A549 (cell line): ENCODE results near the gene G6PC2. TPM values are rescaled to one million over a fixed set of nuclear protein-coding genes. Genes with fewer than 3 reads are reported as not detected.
A peak's percentile ranks its signal among the peaks of the same experiment; 100 is the strongest.

ENCODE experiments used
- ATAC-seq, 2 experiments: fragments of 200-7000 bp in 1 of 2; fragments of >200 bp in 1 of 2; cut with Nextera tagmentation in 1 of 2; cut with Tn5 transposase in 1 of 2; 3 replicates each; pipeline versions ENCODE4 v1.8.0 to v1.9.1; 2018 to 2020; ENCODE audit warnings: mild to moderate bottlenecking in 1 of 2, moderate library complexity in 1 of 2
- CTCF ChIA-PET: fragments of 300-600 bp; sonication (Branson Sonifier 250); formaldehyde crosslinking; extraction: SDS; loops from one replicate; lab custom pipeline; 2021; ENCODE audit warnings: antibody characterized with exemption, inconsistent platforms; lab: Yijun Ruan, JAX
- POLR2A ChIA-PET: fragments of 350-600 bp; formaldehyde crosslinking; extraction: SDS; loops from one replicate; lab custom pipeline; 2021; ENCODE audit warnings: antibody characterized with exemption, inconsistent platforms; lab: Yijun Ruan, JAX
- DNase-seq, 2 experiments: peaks; one replicate each; pipeline versions ENCODE4 v3.0.0 to v3.0.0-alpha.2; 2011 to 2016; ENCODE audit warnings: low read depth in 1 of 2, low spot score in 1 of 2
- FAIRE-seq: peaks from 2 replicates; lab custom pipeline; 2011; peaks lifted over from hg19 to GRCh38; lab: Jason Lieb, UNC
- H3K27ac ChIP-seq, 2 experiments: fragments of >200 bp; sonication (Bioruptor Twin); formaldehyde crosslinking; 3 replicates each; pipeline ENCODE4 v1.5.1; 2016 to 2017
- H3K4me1 ChIP-seq: fragments of >200 bp; sonication (Bioruptor Twin); formaldehyde crosslinking; 3 replicates; pipeline ENCODE4 v1.6.1; 2016
- H3K4me2 ChIP-seq: fragments of >200 bp; sonication (Bioruptor Twin); formaldehyde crosslinking; 3 replicates; pipeline ENCODE4 v1.6.1; 2016
- H3K4me3 ChIP-seq: fragments of >200 bp; sonication (Bioruptor Twin); formaldehyde crosslinking; 3 replicates; pipeline ENCODE4 v1.5.1; 2016
- H3K9me3 ChIP-seq: fragments of >200 bp; sonication (Bioruptor Twin); formaldehyde crosslinking; 3 replicates; pipeline ENCODE4 v1.6.1; 2016
- CBX8 ChIP-seq: fragments of 200-600 bp; sonication (generic); IDR thresholded peaks from 2 replicates; pipeline ENCODE4 v1.6.1; 2016
- EHF ChIP-seq: fragments of 250-450 bp; sonication (Bioruptor Pico); IDR thresholded peaks from 2 replicates; pipeline ENCODE4 v1.5.0; 2020; ENCODE audit warnings: mild to moderate bottlenecking
- ESRRA ChIP-seq: fragments of 150-350 bp; IDR thresholded peaks from 2 replicates; pipeline ENCODE4 v1.6.1; 2014; ENCODE audit warnings: mild to moderate bottlenecking, low read length, borderline replicate concordance
- FOSL2 ChIP-seq, 2 experiments: fragments of 450-650 bp in 1 of 2; fragments of >200 bp in 1 of 2; sonication (Bioruptor Twin) in 1 of 2; formaldehyde crosslinking; IDR thresholded peaks; 2 replicates each; pipeline versions ENCODE4 v1.5.0 to v1.6.1; 2016 to 2020; ENCODE audit warnings: mild to moderate bottlenecking in 1 of 2, moderate library complexity in 1 of 2
- FOXS1 ChIP-seq: fragments of 250-450 bp; sonication (Bioruptor Pico); IDR thresholded peaks from 2 replicates; pipeline ENCODE4 v1.5.0; 2020; ENCODE audit warnings: mild to moderate bottlenecking, moderate library complexity
- HEYL ChIP-seq: fragments of 250-450 bp; sonication (Bioruptor Pico); IDR thresholded peaks from 2 replicates; pipeline ENCODE4 v1.8.0; 2021; ENCODE audit warnings: mild to moderate bottlenecking, moderate library complexity
- HMGXB4 ChIP-seq: fragments of 250-450 bp; sonication (Bioruptor Pico); IDR thresholded peaks from 2 replicates; pipeline ENCODE4 v1.5.0; 2021; ENCODE audit warnings: mild to moderate bottlenecking, moderate library complexity, borderline replicate concordance
- HOXB13 ChIP-seq: fragments of 250-450 bp; sonication (Bioruptor Pico); IDR thresholded peaks from 2 replicates; pipeline ENCODE4 v1.5.0; 2020; ENCODE audit warnings: low read depth, mild to moderate bottlenecking, moderate library complexity
- JUNB ChIP-seq: fragments of >200 bp; sonication (Bioruptor Twin); formaldehyde crosslinking; IDR thresholded peaks from 2 replicates; pipeline ENCODE4 v1.6.1; 2016
- KDM5A ChIP-seq: fragments of 200-600 bp; sonication (generic); IDR thresholded peaks from 2 replicates; pipeline ENCODE4 v1.6.1; 2016; ENCODE audit warnings: antibody characterized with exemption, mild to moderate bottlenecking
- MAFK ChIP-seq: fragments of 450-650 bp; IDR thresholded peaks from 2 replicates; pipeline ENCODE4 v1.6.1; 2014; ENCODE audit not compliant: partially characterized antibody
- MAX ChIP-seq: IDR thresholded peaks from 2 replicates; pipeline ENCODE4 v1.6.1; 2012
- MYC ChIP-seq: IDR thresholded peaks from 2 replicates; pipeline ENCODE4 v1.6.1; 2012; ENCODE audit warnings: mild to moderate bottlenecking, inconsistent platforms, low read length, improper control_type of control experiment, borderline replicate concordance
- PHF8 ChIP-seq: fragments of 200-600 bp; sonication (generic); IDR thresholded peaks from 2 replicates; pipeline ENCODE4 v1.6.1; 2016; ENCODE audit warnings: low read depth, mild to moderate bottlenecking, antibody characterized with exemption, moderate library complexity, borderline replicate concordance
- POLR2A ChIP-seq: IDR thresholded peaks from 2 replicates; pipeline ENCODE4 v1.6.1; 2012; ENCODE audit warnings: mild to moderate bottlenecking, low read length
- RCOR1 ChIP-seq: fragments of 150-350 bp; IDR thresholded peaks from 2 replicates; pipeline ENCODE4 v1.6.1; 2014; ENCODE audit warnings: antibody characterized with exemption, low read length, low read depth
- SREBF2 ChIP-seq: fragments of 450-650 bp; IDR thresholded peaks from 2 replicates; pipeline ENCODE4 v1.6.1; 2014; ENCODE audit warnings: mild to moderate bottlenecking, moderate library complexity
- TP53 ChIP-seq: fragments of 250-450 bp; sonication (Bioruptor Pico); IDR thresholded peaks from 2 replicates; pipeline ENCODE4 v1.5.0; 2021; ENCODE audit warnings: mild to moderate bottlenecking, moderate library complexity
- ZC3H11A ChIP-seq: fragments of 450-650 bp; IDR thresholded peaks from 2 replicates; pipeline ENCODE4 v1.6.1; 2014; ENCODE audit warnings: antibody characterized with exemption, mild to moderate bottlenecking
- ZNF302 ChIP-seq: fragments of 250-450 bp; sonication (Bioruptor Pico); IDR thresholded peaks from 2 replicates; pipeline ENCODE4 v1.9.0; 2021; ENCODE audit warnings: inconsistent platforms, mild to moderate bottlenecking, moderate library complexity
- ZSCAN20 ChIP-seq: fragments of 250-450 bp; sonication (Bioruptor Pico); IDR thresholded peaks from 2 replicates; pipeline ENCODE4 v1.8.0; 2022; ENCODE audit warnings: mild to moderate bottlenecking, moderate library complexity
- WGBS: methylation state at CpG from one replicate; pipeline ENCODE4 v1.1.6; 2017; ENCODE audit errors: missing lambda C conversion rate; 5-methylcytosine and 5-hydroxymethylcytosine counted together
- polyA plus RNA-seq, 4 experiments: library from polyadenylated mRNA; depleted of rRNA in 3 of 4; stranded (reverse); fragments of >200 nt; fragmentation: RNase III in 1 of 4; extraction: RNeasy Plus Mini Kit Qiagen cat#74134 plus additional on column Dnase treatment in 1 of 4; gene quantifications; 2 replicates in 3 of 4; 3 replicates in 1 of 4; pipeline ENCODE4 v1.2.3, GENCODE V29; 2011 to 2017
- TF ChIP-seq, protein P1 (sequence below): fragments of 450-650 bp; IDR thresholded peaks from 2 replicates; pipeline ENCODE4 v1.6.1; 2014; ENCODE audit warnings: antibody characterized with exemption
- TF ChIP-seq, protein P2 (sequence below): IDR thresholded peaks from 2 replicates; pipeline ENCODE4 v1.6.1; 2012; ENCODE audit warnings: low read depth, borderline replicate concordance
- TF ChIP-seq, protein P3 (sequence below): fragments of >200 bp; sonication (Bioruptor Twin); formaldehyde crosslinking; IDR thresholded peaks from 3 replicates; pipeline ENCODE4 v1.6.1; 2016
- TF ChIP-seq, protein P4 (sequence below): fragments of 200-600 bp; sonication (generic); IDR thresholded peaks from 2 replicates; pipeline ENCODE4 v1.6.1; 2016; ENCODE audit warnings: antibody characterized with exemption, mild to moderate bottlenecking, moderate library complexity

Gene G6PC2
- polyA plus RNA-seq, 2 of the 4 experiments (the other 2 are of a cell fraction), result not detected

- POLR2A ChIA-PET, result no interaction called here
- Histone ChIP-seq H3K4me1 (no peaks in the 10 kb centered on the region), H3K9me3 (no peaks in the 10 kb centered on the region), H3K27ac (no peak overlapping the region), H3K4me2 (no peak overlapping the region), H3K4me3 (no peak overlapping the region)
- TF ChIP-seq, protein P1, sequence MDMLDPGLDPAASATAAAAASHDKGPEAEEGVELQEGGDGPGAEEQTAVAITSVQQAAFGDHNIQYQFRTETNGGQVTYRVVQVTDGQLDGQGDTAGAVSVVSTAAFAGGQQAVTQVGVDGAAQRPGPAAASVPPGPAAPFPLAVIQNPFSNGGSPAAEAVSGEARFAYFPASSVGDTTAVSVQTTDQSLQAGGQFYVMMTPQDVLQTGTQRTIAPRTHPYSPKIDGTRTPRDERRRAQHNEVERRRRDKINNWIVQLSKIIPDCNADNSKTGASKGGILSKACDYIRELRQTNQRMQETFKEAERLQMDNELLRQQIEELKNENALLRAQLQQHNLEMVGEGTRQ, result no peak
- TF ChIP-seq ZC3H11A, result no peak
- TF ChIP-seq POLR2A, result no peak
- TF ChIP-seq HEYL, result no peak
- TF ChIP-seq ZSCAN20 (CRISPR knock-in tag), result no peak
- no peak for TF ChIP-seq KDM5A
- TF ChIP-seq MAX, result no peak
- no peak for TF ChIP-seq FOSL2 (IDR thresholded peaks at IDR 0.05)
- TF ChIP-seq FOSL2 (CRISPR knock-in tag; IDR thresholded peaks at IDR 0.05), result no peak
- TF ChIP-seq, protein P2, sequence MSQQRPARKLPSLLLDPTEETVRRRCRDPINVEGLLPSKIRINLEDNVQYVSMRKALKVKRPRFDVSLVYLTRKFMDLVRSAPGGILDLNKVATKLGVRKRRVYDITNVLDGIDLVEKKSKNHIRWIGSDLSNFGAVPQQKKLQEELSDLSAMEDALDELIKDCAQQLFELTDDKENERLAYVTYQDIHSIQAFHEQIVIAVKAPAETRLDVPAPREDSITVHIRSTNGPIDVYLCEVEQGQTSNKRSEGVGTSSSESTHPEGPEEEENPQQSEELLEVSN, result no peak
- no peak for TF ChIP-seq RCOR1
- TF ChIP-seq EHF (CRISPR knock-in tag), result no peak
- TF ChIP-seq PHF8, result no peak
- no peak for TF ChIP-seq HOXB13
- TF ChIP-seq FOXS1, result no peak
- no peak for TF ChIP-seq TP53
- no peak for TF ChIP-seq SREBF2
- no peak for TF ChIP-seq MYC
- ATAC-seq (no peak), DNase-seq (no peak), FAIRE-seq (no peak)
- CTCF ChIA-PET, result interaction anchor here (0.8 to 1.2 kb wide), 4 partner anchors 9 to 192 kb away, joined by 3 to 4 read pairs (median 3); no protein-coding TSS in a partner anchor
- 65% methylated on average over 4 of the region's 4 CpGs for WGBS
These were observed 38.8 kb downstream of the G6PC2 start for GRCh38 chr2:168939918-168940317.

DNA sequence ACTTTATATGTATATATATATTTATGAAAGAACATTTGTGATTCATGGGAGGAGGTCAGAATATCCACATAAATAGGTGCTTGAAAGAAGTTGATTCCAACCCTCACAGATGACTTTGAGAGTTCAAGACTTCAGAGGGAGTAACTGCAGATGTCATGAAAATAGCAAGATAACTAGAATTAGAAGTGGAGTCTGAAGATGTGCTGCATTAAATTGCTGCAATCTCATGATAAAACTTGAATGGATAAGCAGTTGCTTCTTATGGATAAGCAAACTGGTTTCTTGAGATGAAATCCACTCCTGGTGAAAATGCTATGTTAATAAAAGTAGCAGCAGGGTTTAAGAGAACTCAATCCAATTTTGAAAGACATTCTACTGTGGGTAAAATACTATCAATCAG lies 40.2 kb downstream of the G6PC2 start:
- TF ChIP-seq JUNB (no peak), HMGXB4 (no peak), ZNF302 (CRISPR knock-in tag) (no peak)
- TF ChIP-seq, protein P3, sequence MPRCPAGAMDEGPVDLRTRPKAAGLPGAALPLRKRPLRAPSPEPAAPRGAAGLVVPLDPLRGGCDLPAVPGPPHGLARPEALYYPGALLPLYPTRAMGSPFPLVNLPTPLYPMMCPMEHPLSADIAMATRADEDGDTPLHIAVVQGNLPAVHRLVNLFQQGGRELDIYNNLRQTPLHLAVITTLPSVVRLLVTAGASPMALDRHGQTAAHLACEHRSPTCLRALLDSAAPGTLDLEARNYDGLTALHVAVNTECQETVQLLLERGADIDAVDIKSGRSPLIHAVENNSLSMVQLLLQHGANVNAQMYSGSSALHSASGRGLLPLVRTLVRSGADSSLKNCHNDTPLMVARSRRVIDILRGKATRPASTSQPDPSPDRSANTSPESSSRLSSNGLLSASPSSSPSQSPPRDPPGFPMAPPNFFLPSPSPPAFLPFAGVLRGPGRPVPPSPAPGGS, result no peak
- no peaks in the 10 kb centered on the region for H3K9me3 ChIP-seq
- no peak for DNase-seq
- H3K4me3 ChIP-seq, result no peak overlapping the region
- no peaks in the 10 kb centered on the region for H3K4me1 ChIP-seq
- CTCF ChIA-PET, result no interaction called here
- POLR2A ChIA-PET, result no interaction called here
- no peak overlapping the region for H3K4me2 ChIP-seq
- ATAC-seq, result no peak
- H3K27ac ChIP-seq, result no peak overlapping the region
- FAIRE-seq, result no peak

DNA sequence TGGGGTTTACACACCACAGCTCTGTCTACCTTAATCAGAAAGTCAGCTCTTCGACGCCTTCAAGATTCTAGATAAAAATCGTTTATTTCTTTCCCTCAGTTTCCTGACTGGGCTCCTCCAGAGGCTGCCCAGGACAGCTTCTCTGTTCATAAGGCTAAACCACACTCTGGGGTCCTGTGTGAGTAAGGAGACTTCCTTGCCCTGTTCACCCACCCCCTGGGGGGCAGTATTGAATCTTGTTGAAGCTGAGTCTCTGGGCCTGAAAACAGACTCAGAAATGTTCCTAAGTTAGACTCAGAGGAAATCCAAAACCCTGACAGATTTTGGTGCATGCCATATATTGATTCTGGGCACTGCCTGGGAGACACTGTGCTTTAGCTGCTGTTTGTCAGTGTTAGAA lies 43.0 kb downstream of the G6PC2 start:
- ATAC-seq (no peak), DNase-seq (no peak), FAIRE-seq (no peak)
- Histone ChIP-seq H3K4me1 (no peaks in the 10 kb centered on the region), H3K4me2 (no peak overlapping the region), H3K9me3 (no peaks in the 10 kb centered on the region), H3K27ac (no peak overlapping the region), H3K4me3 (no peak overlapping the region)
- ChIA-PET POLR2A (no interaction called here), CTCF (interaction anchor here (1.2 kb wide), 1 partner anchor 188 kb away, joined by 6 read pairs; no protein-coding TSS in a partner anchor)
- TF ChIP-seq, protein P4, sequence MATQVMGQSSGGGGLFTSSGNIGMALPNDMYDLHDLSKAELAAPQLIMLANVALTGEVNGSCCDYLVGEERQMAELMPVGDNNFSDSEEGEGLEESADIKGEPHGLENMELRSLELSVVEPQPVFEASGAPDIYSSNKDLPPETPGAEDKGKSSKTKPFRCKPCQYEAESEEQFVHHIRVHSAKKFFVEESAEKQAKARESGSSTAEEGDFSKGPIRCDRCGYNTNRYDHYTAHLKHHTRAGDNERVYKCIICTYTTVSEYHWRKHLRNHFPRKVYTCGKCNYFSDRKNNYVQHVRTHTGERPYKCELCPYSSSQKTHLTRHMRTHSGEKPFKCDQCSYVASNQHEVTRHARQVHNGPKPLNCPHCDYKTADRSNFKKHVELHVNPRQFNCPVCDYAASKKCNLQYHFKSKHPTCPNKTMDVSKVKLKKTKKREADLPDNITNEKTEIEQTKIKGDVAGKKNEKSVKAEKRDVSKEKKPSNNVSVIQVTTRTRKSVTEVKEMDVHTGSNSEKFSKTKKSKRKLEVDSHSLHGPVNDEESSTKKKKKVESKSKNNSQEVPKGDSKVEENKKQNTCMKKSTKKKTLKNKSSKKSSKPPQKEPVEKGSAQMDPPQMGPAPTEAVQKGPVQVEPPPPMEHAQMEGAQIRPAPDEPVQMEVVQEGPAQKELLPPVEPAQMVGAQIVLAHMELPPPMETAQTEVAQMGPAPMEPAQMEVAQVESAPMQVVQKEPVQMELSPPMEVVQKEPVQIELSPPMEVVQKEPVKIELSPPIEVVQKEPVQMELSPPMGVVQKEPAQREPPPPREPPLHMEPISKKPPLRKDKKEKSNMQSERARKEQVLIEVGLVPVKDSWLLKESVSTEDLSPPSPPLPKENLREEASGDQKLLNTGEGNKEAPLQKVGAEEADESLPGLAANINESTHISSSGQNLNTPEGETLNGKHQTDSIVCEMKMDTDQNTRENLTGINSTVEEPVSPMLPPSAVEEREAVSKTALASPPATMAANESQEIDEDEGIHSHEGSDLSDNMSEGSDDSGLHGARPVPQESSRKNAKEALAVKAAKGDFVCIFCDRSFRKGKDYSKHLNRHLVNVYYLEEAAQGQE, result no peak
- no peak for TF ChIP-seq MAFK
- TF ChIP-seq CBX8, result 0 out of 2 replicates have a peak, but pooled peaks have one; percentile 33
- TF ChIP-seq HEYL, result no peak
- no peak for TF ChIP-seq ESRRA
- WGBS, result 62% methylated on average over 3 of the region's 3 CpGs
